GM12878 (cell line): ENCODE results near the gene BBS9. TPM values are rescaled to one million over a fixed set of nuclear protein-coding genes. Genes with fewer than 3 reads are reported as not detected.

Source experiments
- ATAC-seq: fragments of 200-7000 bp; cut with Tn5 transposase; 3 replicates; pipeline ENCODE4 v1.9.1; 2020; ENCODE audit warnings: mild to moderate bottlenecking, moderate library complexity
- BruUV-seq: library from RNA; stranded (reverse); fragments of 400-500 nt; replicated peaks from 2 replicates; lab custom pipeline; 2021; lab: Mats Ljungman, UMichigan
- CTCF ChIA-PET: fragments of 300-600 bp; sonication (Branson Sonifier 250); formaldehyde crosslinking; extraction: SDS; loops from one replicate; lab custom pipeline; 2021; ENCODE audit warnings: inconsistent platforms; lab: Yijun Ruan, JAX
- POLR2A ChIA-PET: fragments of 350-600 bp; formaldehyde crosslinking; extraction: SDS; loops from one replicate; lab custom pipeline; 2021; ENCODE audit warnings: inconsistent platforms; lab: Charles Lee
- RAD21 ChIA-PET: fragments of 300-600 bp; sonication (Branson Sonifier 250); formaldehyde crosslinking; loops from one replicate; lab custom pipeline; 2023; ENCODE audit warnings: antibody characterized with exemption; ENCODE audit not compliant: unreplicated experiment; lab: Charles Lee
- SMC1A ChIA-PET: fragments of 300-600 bp; sonication (Branson Sonifier 250); formaldehyde crosslinking; loops from one replicate; lab custom pipeline; 2023; ENCODE audit not compliant: unreplicated experiment, uncharacterized antibody; lab: Charles Lee
- DNase-seq: peaks from one replicate; pipeline ENCODE4 v3.0.0-alpha.2; 2011; ENCODE audit warnings: low read depth, low spot score
- FAIRE-seq: peaks from 3 replicates; lab custom pipeline; 2011; peaks lifted over from hg19 to GRCh38; lab: Jason Lieb, UNC
- H2AFZ ChIP-seq: 2 replicates; pipeline ENCODE4 v1.6.0; 2011; ENCODE audit warnings: low read depth, low read length, control low read depth; ENCODE audit not compliant: control insufficient read depth
- H3K27ac ChIP-seq: 2 replicates; pipeline ENCODE4 v1.5.1; 2011; ENCODE audit warnings: control low read depth; ENCODE audit not compliant: control insufficient read depth, insufficient read depth
- H3K27me3 ChIP-seq, 2 experiments: replicated peaks in 1 of 2; 2 replicates each; pipeline versions ENCODE4 v1.6.0 to v1.6.1; 2011; ENCODE audit warnings: low read length in 1 of 2; ENCODE audit not compliant: control insufficient read depth in 2 of 2, insufficient read depth in 2 of 2
- H3K36me3 ChIP-seq, 2 experiments: 2 replicates each; pipeline ENCODE4 v1.5.1; 2011; ENCODE audit warnings: low read length in 1 of 2; ENCODE audit not compliant: control insufficient read depth in 2 of 2, insufficient read depth in 2 of 2
- H3K4me1 ChIP-seq: 2 replicates; pipeline ENCODE4 v1.6.1; 2011; ENCODE audit warnings: mild to moderate bottlenecking, low read length, moderate library complexity, mixed read lengths; ENCODE audit not compliant: control insufficient read depth, insufficient read depth
- H3K4me2 ChIP-seq: 2 replicates; pipeline ENCODE4 v1.6.0; 2011; ENCODE audit warnings: control low read depth; ENCODE audit not compliant: control insufficient read depth, insufficient read depth
- H3K4me3 ChIP-seq: fragments of 200-600 bp; sonication (generic); 2 replicates; pipeline ENCODE4 v1.5.1; 2016
- H3K79me2 ChIP-seq: 2 replicates; pipeline ENCODE4 v1.6.0; 2011; ENCODE audit warnings: low read length; ENCODE audit not compliant: control insufficient read depth, insufficient read depth
- H3K9ac ChIP-seq: 2 replicates; pipeline ENCODE4 v1.8.0; 2011; ENCODE audit warnings: low read length, control low read depth, mixed read lengths; ENCODE audit not compliant: control insufficient read depth, insufficient read depth
- H3K9me3 ChIP-seq: replicated peaks from 3 replicates; pipeline ENCODE4 v1.5.1; 2011; ENCODE audit warnings: mild to moderate bottlenecking, low read length; ENCODE audit not compliant: control insufficient read depth, insufficient read depth
- H4K20me1 ChIP-seq: 2 replicates; pipeline ENCODE4 v1.6.0; 2011; ENCODE audit not compliant: control insufficient read depth, insufficient read depth
- EGR1 ChIP-seq, 2 experiments: IDR thresholded peaks; 1 replicate in 1 of 2; 2 replicates in 1 of 2; pipeline ENCODE4 v1.6.1; 2011 to 2012; ENCODE audit warnings: low read depth in 2 of 2, low read length in 2 of 2, borderline replicate concordance in 1 of 2, mild to moderate bottlenecking in 1 of 2, moderate library complexity in 1 of 2
- GATAD2B ChIP-seq: fragments of 450-650 bp; conservative IDR thresholded peaks from 2 replicates; pipeline ENCODE4 v1.6.1; 2017; ENCODE audit warnings: low read depth, mild to moderate bottlenecking, moderate library complexity
- LARP7 ChIP-seq: fragments of 450-650 bp; IDR thresholded peaks from 2 replicates; pipeline ENCODE4 v1.6.1; 2017; ENCODE audit warnings: mild to moderate bottlenecking
- NR2F1 ChIP-seq: fragments of 450-650 bp; conservative IDR thresholded peaks from 2 replicates; pipeline ENCODE4 v1.6.1; 2017; ENCODE audit warnings: mild to moderate bottlenecking
- POLR2AphosphoS5 ChIP-seq: IDR thresholded peaks from 2 replicates; pipeline ENCODE4 v1.6.1; 2011; ENCODE audit warnings: mild to moderate bottlenecking, low read length, inconsistent platforms
- TCF3 ChIP-seq: IDR thresholded peaks from 2 replicates; pipeline ENCODE4 v1.6.1; 2012; ENCODE audit warnings: low read depth, mild to moderate bottlenecking, low read length, borderline replicate concordance; ENCODE audit not compliant: insufficient read depth
- ZNF217 ChIP-seq: fragments of 450-650 bp; IDR thresholded peaks from 2 replicates; pipeline ENCODE4 v1.6.1; 2017; ENCODE audit warnings: antibody characterized with exemption, mild to moderate bottlenecking
- ZNF24 ChIP-seq: fragments of 450-650 bp; IDR thresholded peaks from 2 replicates; pipeline ENCODE4 v1.6.1; 2017; ENCODE audit warnings: antibody characterized with exemption, mild to moderate bottlenecking
- WGBS: methylation state at CpG from one replicate; pipeline ENCODE4 v1.1.6; 2016; ENCODE audit warnings: low lambda C conversion rate; ENCODE audit not compliant: insufficient replicate concordance, insufficient coverage; ENCODE audit errors: missing lambda C conversion rate; 5-methylcytosine and 5-hydroxymethylcytosine counted together
- in situ Hi-C: fragments of 300-500 bp; cut with MboI; formaldehyde crosslinking; loops from 9 replicates; pipeline ENCODE4 v1.14.3; 2018; ENCODE audit warnings: mixed read lengths
- intact Hi-C: fragments of 100-400 bp; cut with micrococcal nuclease; formaldehyde crosslinking; loops from one replicate; pipeline ENCODE4 v1.14.2; 2022; ENCODE audit not compliant: unreplicated experiment
- polyA plus RNA-seq, 11 experiments: library from polyadenylated mRNA; depleted of rRNA in 4 of 11; unstranded in 6 of 11; stranded (reverse) in 5 of 11; fragments of >200 nt; fragmentation: Nextera tagmentation in 4 of 11; fragmentation: Illumina TruSeq in 1 of 11; extraction: Ambion mirVana in 4 of 11; extraction: Trizol in 1 of 11; gene quantifications; 1 replicate in 1 of 11; 2 replicates in 10 of 11; pipeline versions ENCODE4 v1.2.1 to v1.2.3, GENCODE V29; 2011 to 2016; ENCODE audit warnings: inconsistent platforms in 2 of 11, missing spikeins in 2 of 11, low read depth in 1 of 11
- total RNA-seq, 4 experiments: library from RNA; depleted of rRNA in 3 of 4; stranded (reverse); fragments of >200 nt in 3 of 4; fragmentation: Illumina TruSeq in 1 of 4; extraction: Trizol in 1 of 4; gene quantifications; 2 replicates each; pipeline versions ENCODE4 v1.2.1 to v1.2.3, GENCODE V29; 2013 to 2021
- TF ChIP-seq, protein P1 (sequence below): IDR thresholded peaks from 2 replicates; pipeline ENCODE4 v1.6.1; 2012; ENCODE audit warnings: low read depth, low read length, improper control_type of control experiment
- TF ChIP-seq, protein P2 (sequence below): fragments of 450-650 bp; IDR thresholded peaks from 2 replicates; pipeline ENCODE4 v1.6.1; 2018; ENCODE audit warnings: borderline replicate concordance, mild to moderate bottlenecking; ENCODE audit not compliant: partially characterized antibody
- TF ChIP-seq, protein P3 (sequence below): fragments of 450-650 bp; conservative IDR thresholded peaks from 2 replicates; pipeline ENCODE4 v1.6.1; 2017; ENCODE audit warnings: mild to moderate bottlenecking, moderate library complexity

The BBS9 gene
- total and polyA plus RNA-seq, 10 of the 15 experiments (the other 5 are each of a cell fraction or from before 2014, with no cell fraction given) = 1.2 to 5.6 (median 2.3) TPM

DNA sequence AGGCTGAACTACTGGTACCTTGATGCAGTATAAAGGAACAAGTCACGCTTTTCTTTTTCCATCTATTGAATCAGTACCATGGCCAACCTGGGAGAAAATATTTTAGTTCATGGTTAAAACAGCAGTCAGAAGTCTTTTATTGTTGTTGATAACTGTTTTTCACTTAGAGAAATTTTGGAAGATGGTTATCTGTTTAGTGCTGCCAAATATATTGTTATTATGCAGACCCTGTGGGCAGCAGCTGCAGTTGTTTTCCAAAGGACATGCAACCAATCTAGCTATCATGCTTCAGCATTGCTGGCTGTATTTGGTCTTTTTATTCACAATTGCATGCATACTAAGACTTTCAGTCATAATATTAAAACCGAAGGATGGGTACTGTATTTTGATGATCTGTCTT is 169.5 kb downstream of the BBS9 start:
- SMC1A ChIA-PET = interaction anchor here (1.0 kb wide), 1 partner anchor 103 kb away, joined by 3 read pairs; no protein-coding TSS in a partner anchor
- intact Hi-C loops = no loop called here
- in situ Hi-C loops = no loop called here
- no peak for FAIRE-seq
- CTCF ChIA-PET = no interaction called here
- BruUV-seq = no TSS peak
- 23% methylated on average over 2 of the region's 2 CpGs for WGBS
- no peaks in the 10 kb centered on the region for H3K4me1 ChIP-seq
- no peak overlapping the region for H2AFZ ChIP-seq
- H3K79me2 ChIP-seq = no peaks in the 10 kb centered on the region
- POLR2A ChIA-PET = no interaction called here
- H3K27me3 ChIP-seq = no peaks in the 10 kb centered on the region
- no peaks in the 10 kb centered on the region for H3K36me3 ChIP-seq
- H3K4me2 ChIP-seq = no peak overlapping the region
- no peak for DNase-seq
- no peak overlapping the region for H3K9ac ChIP-seq
- no peaks in the 10 kb centered on the region; the same call in 2 of the 3 replicates for H3K9me3 ChIP-seq
- no peaks in the 10 kb centered on the region for H4K20me1 ChIP-seq
- RAD21 ChIA-PET = no interaction called here
- H3K4me3 ChIP-seq = no peak overlapping the region
- H3K27ac ChIP-seq = no peak overlapping the region
- TF ChIP-seq, protein P1, sequence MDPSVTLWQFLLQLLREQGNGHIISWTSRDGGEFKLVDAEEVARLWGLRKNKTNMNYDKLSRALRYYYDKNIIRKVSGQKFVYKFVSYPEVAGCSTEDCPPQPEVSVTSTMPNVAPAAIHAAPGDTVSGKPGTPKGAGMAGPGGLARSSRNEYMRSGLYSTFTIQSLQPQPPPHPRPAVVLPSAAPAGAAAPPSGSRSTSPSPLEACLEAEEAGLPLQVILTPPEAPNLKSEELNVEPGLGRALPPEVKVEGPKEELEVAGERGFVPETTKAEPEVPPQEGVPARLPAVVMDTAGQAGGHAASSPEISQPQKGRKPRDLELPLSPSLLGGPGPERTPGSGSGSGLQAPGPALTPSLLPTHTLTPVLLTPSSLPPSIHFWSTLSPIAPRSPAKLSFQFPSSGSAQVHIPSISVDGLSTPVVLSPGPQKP = no peak
- TF ChIP-seq NR2F1 (no peak), GATAD2B (no peak)
- TF ChIP-seq, all 136 proteins: peak for 0
- no peak for ATAC-seq

DNA sequence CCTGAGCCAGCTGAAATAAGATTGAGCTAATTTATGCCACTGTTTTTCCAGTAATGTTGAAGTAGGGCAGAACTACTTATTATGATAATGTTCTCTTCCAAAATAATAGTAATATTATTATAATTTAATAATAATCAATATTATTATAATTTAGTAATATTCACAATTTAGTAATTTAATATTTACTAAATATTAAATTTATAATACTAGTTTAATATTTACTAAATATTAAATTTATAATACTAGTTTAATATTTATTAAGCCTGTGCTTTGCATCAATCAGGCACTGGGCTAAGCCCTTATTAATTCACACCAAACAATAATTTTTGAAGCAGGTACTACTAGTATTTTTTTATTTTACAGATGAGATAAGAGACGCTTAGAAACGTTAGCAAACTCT is 170.1 kb downstream of the BBS9 start:
- Histone ChIP-seq H3K79me2 (no peaks in the 10 kb centered on the region), H3K36me3 (no peaks in the 10 kb centered on the region), H2AFZ (no peak overlapping the region), H3K4me3 (no peak overlapping the region), H3K9ac (no peak overlapping the region), H3K4me1 (no peaks in the 10 kb centered on the region), H3K27me3 (no peaks in the 10 kb centered on the region), H3K9me3 (no peaks in the 10 kb centered on the region; the same call in 2 of the 3 replicates), H3K27ac (no peak overlapping the region), H3K4me2 (no peak overlapping the region), H4K20me1 (no peaks in the 10 kb centered on the region)
- 9% methylated on average over 2 of the region's 2 CpGs for WGBS
- CTCF ChIA-PET = no interaction called here
- in situ Hi-C loops = no loop called here
- SMC1A ChIA-PET = no interaction called here
- BruUV-seq = no TSS peak
- TF ChIP-seq ZNF217 (no peak), EGR1 (IDR thresholded peaks at IDR 0.05; ENCODE audit: borderline replicate concordance in 1 of 2, low read depth in 2 of 2, low read length in 2 of 2) (no peak), TCF3 (no peak), ZNF24 (no peak), LARP7 (no peak), POLR2AphosphoS5 (no peak)
- TF ChIP-seq, protein P2, sequence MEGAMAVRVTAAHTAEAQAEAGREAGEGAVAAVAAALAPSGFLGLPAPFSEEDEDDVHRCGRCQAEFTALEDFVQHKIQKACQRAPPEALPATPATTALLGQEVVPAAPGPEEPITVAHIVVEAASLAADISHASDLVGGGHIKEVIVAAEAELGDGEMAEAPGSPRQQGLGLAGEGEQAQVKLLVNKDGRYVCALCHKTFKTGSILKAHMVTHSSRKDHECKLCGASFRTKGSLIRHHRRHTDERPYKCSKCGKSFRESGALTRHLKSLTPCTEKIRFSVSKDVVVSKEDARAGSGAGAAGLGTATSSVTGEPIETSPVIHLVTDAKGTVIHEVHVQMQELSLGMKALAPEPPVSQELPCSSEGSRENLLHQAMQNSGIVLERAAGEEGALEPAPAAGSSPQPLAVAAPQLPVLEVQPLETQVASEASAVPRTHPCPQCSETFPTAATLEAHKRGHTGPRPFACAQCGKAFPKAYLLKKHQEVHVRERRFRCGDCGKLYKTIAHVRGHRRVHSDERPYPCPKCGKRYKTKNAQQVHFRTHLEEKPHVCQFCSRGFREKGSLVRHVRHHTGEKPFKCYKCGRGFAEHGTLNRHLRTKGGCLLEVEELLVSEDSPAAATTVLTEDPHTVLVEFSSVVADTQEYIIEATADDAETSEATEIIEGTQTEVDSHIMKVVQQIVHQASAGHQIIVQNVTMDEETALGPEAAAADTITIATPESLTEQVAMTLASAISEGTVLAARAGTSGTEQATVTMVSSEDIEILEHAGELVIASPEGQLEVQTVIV = no peak
- TF ChIP-seq, protein P3, sequence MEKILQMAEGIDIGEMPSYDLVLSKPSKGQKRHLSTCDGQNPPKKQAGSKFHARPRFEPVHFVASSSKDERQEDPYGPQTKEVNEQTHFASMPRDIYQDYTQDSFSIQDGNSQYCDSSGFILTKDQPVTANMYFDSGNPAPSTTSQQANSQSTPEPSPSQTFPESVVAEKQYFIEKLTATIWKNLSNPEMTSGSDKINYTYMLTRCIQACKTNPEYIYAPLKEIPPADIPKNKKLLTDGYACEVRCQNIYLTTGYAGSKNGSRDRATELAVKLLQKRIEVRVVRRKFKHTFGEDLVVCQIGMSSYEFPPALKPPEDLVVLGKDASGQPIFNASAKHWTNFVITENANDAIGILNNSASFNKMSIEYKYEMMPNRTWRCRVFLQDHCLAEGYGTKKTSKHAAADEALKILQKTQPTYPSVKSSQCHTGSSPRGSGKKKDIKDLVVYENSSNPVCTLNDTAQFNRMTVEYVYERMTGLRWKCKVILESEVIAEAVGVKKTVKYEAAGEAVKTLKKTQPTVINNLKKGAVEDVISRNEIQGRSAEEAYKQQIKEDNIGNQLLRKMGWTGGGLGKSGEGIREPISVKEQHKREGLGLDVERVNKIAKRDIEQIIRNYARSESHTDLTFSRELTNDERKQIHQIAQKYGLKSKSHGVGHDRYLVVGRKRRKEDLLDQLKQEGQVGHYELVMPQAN = no peak
- DNase-seq = no peak
- no peak for FAIRE-seq
- ATAC-seq = no peak
- intact Hi-C loops = no loop called here
- POLR2A ChIA-PET = no interaction called here
- RAD21 ChIA-PET = no interaction called here
